CD4-positive, alpha-beta T cell treated with Interferon gamma for 1 hour (primary cell): Measurements from ENCODE around the gene LPP.
A peak's percentile ranks its signal among the peaks of the same experiment; 100 is the strongest.

Experiments used
- DNase-seq: peaks from one replicate; pipeline ENCODE4 v3.0.0-alpha.2; 2020

Gene LPP

GRCh38 chr3:188380722-188381121 lies 226.8 kb downstream of the LPP start:
- DNase-seq: no peak

- no peak for DNase-seq
These were observed 229.8 kb downstream of the LPP start for GRCh38 chr3:188383748-188384147.

GRCh38 chr3:188385295-188385694 lies 231.3 kb downstream of the LPP start:
- peak; percentile 50 for DNase-seq

GRCh38 chr3:188389711-188390342 lies 235.9 kb downstream of the LPP start:
- peak; percentile 76 for DNase-seq

- no peak for DNase-seq
These were observed 236.4 kb downstream of the LPP start for GRCh38 chr3:188390343-188390718.

GRCh38 chr3:188390775-188391443 lies 237.0 kb downstream of the LPP start:
- no peak for DNase-seq

GRCh38 chr3:188391592-188391991 lies 237.6 kb downstream of the LPP start:
- no peak for DNase-seq

- DNase-seq: no peak
These were observed 238.1 kb downstream of the LPP start for GRCh38 chr3:188392076-188392475.

GRCh38 chr3:188394623-188395022 lies 240.7 kb downstream of the LPP start:
- DNase-seq: no peak

GRCh38 chr3:188396251-188396650 lies 242.3 kb downstream of the LPP start:
- DNase-seq: no peak

- DNase-seq: no peak
These were observed 242.9 kb downstream of the LPP start for GRCh38 chr3:188396900-188397299.

- DNase-seq: no peak
These were observed 244.1 kb downstream of the LPP start for GRCh38 chr3:188397766-188398705.

GRCh38 chr3:188400494-188401243 lies 246.7 kb downstream of the LPP start:
- DNase-seq: peak; percentile 35

GRCh38 chr3:188401244-188401993 lies 247.5 kb downstream of the LPP start:
- DNase-seq: no peak

GRCh38 chr3:188402229-188402628 lies 248.3 kb downstream of the LPP start:
- DNase-seq: no peak

GRCh38 chr3:188403404-188403803 lies 249.4 kb downstream of the LPP start:
- no peak for DNase-seq

- DNase-seq: no peak
These were observed 250.2 kb downstream of the LPP start for GRCh38 chr3:188404124-188404523.

GRCh38 chr3:188404701-188405100 lies 250.7 kb downstream of the LPP start:
- DNase-seq: no peak

GRCh38 chr3:188407158-188407880 lies 253.4 kb downstream of the LPP start:
- DNase-seq: no peak

GRCh38 chr3:188408831-188409230 lies 254.9 kb downstream of the LPP start:
- no peak for DNase-seq

GRCh38 chr3:188411750-188412149 lies 257.8 kb downstream of the LPP start:
- DNase-seq: no peak

GRCh38 chr3:188415196-188415595 lies 261.2 kb downstream of the LPP start:
- DNase-seq: no peak
